Measurements from ENCODE around the gene CALCOCO2. TPM values are rescaled to one million over a fixed set of nuclear protein-coding genes. Genes with fewer than 3 reads are reported as not detected.

Gene CALCOCO2
- total RNA-seq, 4 donors from 2014 or later: 157 to 210 (median 183) TPM

- Histone ChIP-seq H3K36me3 (peaks cover 88 to 98% (median 96%) of the 10 kb centered on the region in 4 donors), H3K27me3 (no peaks in the 10 kb centered on the region), H3K4me3 (no peak overlapping the region), H3K27ac (replicated peaks in 1 of 4) (no peak overlapping the region), H3K4me1 (no peaks in the 10 kb centered on the region), H3K9me3 (no peaks in the 10 kb centered on the region)
- no peak for DNase-seq (ENCODE audit: extremely low spot score)
- WGBS: 70% methylated on average over 3 of the region's 3 CpGs
- TF ChIP-seq POLR2A (IDR thresholded peaks at IDR 0.05; ENCODE audit: low read depth) (no peak), POLR2AphosphoS5 (IDR thresholded peaks at IDR 0.05) (no peak), EP300 (IDR thresholded peaks at IDR 0.05) (no peak), CTCF (IDR thresholded peaks at IDR 0.05) (no peak)
- intact Hi-C loops (cut with DNase I): loop anchor here (10.0 kb wide), 1 partner anchor 59 kb away; no protein-coding TSS in a partner anchor
Observed at GRCh38 chr17:48856122-48856821, 25.4 kb downstream of the CALCOCO2 start.

- Histone ChIP-seq H3K27me3 (no peaks in the 10 kb centered on the region), H3K36me3 (peaks cover 86 to 100% (median 94%) of the 10 kb centered on the region in 4 donors), H3K4me1 (no peaks in the 10 kb centered on the region), H3K27ac (replicated peaks in 1 of 4) (no peak overlapping the region), H3K9me3 (no peaks in the 10 kb centered on the region), H3K4me3 (no peak overlapping the region)
- intact Hi-C loops (cut with DNase I): no loop called here
- no peak for DNase-seq (ENCODE audit: extremely low spot score)
- TF ChIP-seq POLR2AphosphoS5 (IDR thresholded peaks at IDR 0.05) (no peak), POLR2A (IDR thresholded peaks at IDR 0.05; ENCODE audit: low read depth) (no peak), CTCF (IDR thresholded peaks at IDR 0.05) (peak in 1 of 3 experiments; percentile 20), EP300 (IDR thresholded peaks at IDR 0.05) (no peak)
- 92% methylated on average over 3 of the region's 3 CpGs for WGBS
Observed at GRCh38 chr17:48860034-48860433, 29.2 kb downstream of the CALCOCO2 start.

GRCh38 chr17:48860456-48860855, 29.6 kb downstream of the CALCOCO2 start:
- DNase-seq (ENCODE audit: extremely low spot score): no peak
- Histone ChIP-seq H3K4me3 (no peak overlapping the region), H3K4me1 (no peaks in the 10 kb centered on the region), H3K36me3 (peaks cover 85 to 100% (median 94%) of the 10 kb centered on the region in 4 donors), H3K9me3 (no peaks in the 10 kb centered on the region), H3K27ac (replicated peaks in 1 of 4) (no peak overlapping the region), H3K27me3 (no peaks in the 10 kb centered on the region)
- 94% methylated on average over 4 of the region's 4 CpGs for WGBS
- intact Hi-C loops (cut with DNase I): no loop called here
- TF ChIP-seq EP300 (IDR thresholded peaks at IDR 0.05) (no peak), POLR2A (IDR thresholded peaks at IDR 0.05; ENCODE audit: low read depth) (no peak), CTCF (IDR thresholded peaks at IDR 0.05) (no peak), POLR2AphosphoS5 (IDR thresholded peaks at IDR 0.05) (no peak)

GRCh38 chr17:48868916-48869500, 38.2 kb downstream of the CALCOCO2 start:
- no peak overlapping the region for H3K4me3 ChIP-seq
- H3K9me3 ChIP-seq: no peaks in the 10 kb centered on the region
- intact Hi-C loops (cut with DNase I): no loop called here
- WGBS: 65% methylated on average over 3 of the region's 3 CpGs
- no peak overlapping the region for H3K27ac ChIP-seq (replicated peaks in 1 of 4)
- H3K4me1 ChIP-seq: peaks cover 19 to 39% (median 28%) of the 10 kb centered on the region in 4 donors
- DNase-seq (ENCODE audit: extremely low spot score): no peak
- no peaks in the 10 kb centered on the region for H3K27me3 ChIP-seq
- peaks cover 15 to 27% (median 24%) of the 10 kb centered on the region in 4 donors for H3K36me3 ChIP-seq
- TF ChIP-seq POLR2AphosphoS5 (IDR thresholded peaks at IDR 0.05) (no peak), POLR2A (IDR thresholded peaks at IDR 0.05; ENCODE audit: low read depth) (no peak), EP300 (IDR thresholded peaks at IDR 0.05) (no peak), CTCF (IDR thresholded peaks at IDR 0.05) (no peak)
